RCC 7860 (cell line): Measurements from ENCODE around the gene SPACA5B.
"Not testable (repeated sequence)": the region's sequence is repeated elsewhere in the genome, so short reads cannot be mapped to it uniquely, and the experiment has no call there.

Source experiments
- DNase-seq: peaks from one replicate; pipeline ENCODE4 v3.0.0-alpha.2; 2015; ENCODE audit warnings: low spot score
- FAIRE-seq: peaks from 2 replicates; lab custom pipeline; 2012; peaks lifted over from hg19 to GRCh38; lab: Jason Lieb, UNC

SPACA5B gene

DNA sequence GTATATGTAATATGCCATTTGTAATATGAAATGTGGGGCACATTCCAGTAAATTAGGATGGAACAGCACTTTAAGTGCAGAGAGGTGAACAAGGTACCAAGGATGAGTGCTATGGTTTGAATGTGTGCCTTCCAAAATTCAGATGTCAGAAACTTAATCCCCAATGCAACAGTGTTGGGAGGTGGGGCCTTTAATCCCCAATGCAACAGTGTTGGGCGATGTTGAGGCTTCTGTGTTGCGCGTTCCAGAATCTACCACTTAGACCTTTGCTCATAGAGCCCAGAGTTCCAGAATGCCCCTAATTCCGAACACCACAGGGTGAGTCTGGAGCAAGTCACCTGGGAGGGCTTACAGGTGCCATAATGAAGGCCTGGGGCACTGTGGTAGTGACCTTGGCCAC, at the start of gene SPACA5B:
SPACA5B (plus strand) TSS at position 301 of the 400 bp plus-strand sequence; CDS start at position 363, 62 bp downstream.
- DNase-seq, FAIRE-seq: not testable (repeated sequence)

DNA sequence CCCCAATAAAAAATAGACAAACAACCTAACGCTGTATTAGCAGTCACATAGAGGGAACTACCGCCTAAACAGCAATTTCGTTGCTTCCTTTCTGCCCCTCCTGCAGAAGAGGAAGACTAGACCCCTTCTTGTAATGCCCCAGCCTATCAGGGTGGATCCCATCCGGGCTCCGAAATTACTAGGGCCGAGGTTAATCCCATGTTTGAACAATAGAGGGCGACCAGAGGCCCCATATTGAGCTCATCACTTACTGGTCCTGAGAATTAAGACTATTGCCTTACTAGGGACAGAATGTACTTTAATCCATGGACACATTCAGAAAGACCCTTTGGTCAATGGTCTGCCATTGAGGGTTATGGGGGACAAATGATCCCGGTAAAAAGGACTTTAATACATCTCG, 47.2 kb upstream of the SPACA5B start:
- FAIRE-seq = peak; percentile 62
- DNase-seq = peak; percentile 21

DNA sequence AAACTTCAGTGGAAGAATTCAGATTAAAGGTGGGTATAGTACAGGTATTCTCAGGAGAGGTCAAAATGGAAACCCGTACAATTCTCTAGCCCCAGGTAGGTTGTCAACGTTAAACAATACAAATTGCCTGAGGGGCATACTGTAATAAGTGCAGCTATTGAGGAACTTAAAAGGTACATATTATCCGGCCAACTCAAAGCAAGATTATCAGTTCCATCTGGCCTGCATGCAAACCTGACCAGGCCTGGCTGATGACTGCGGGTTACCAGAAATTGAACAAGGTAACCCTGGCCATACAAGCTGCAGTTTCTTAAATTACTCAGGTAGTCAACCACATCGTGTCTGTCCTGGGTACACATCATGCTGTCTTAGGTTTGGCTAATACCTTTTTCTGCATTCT, 46.7 kb upstream of the SPACA5B start:
- DNase-seq = no peak
- FAIRE-seq = no peak

DNA sequence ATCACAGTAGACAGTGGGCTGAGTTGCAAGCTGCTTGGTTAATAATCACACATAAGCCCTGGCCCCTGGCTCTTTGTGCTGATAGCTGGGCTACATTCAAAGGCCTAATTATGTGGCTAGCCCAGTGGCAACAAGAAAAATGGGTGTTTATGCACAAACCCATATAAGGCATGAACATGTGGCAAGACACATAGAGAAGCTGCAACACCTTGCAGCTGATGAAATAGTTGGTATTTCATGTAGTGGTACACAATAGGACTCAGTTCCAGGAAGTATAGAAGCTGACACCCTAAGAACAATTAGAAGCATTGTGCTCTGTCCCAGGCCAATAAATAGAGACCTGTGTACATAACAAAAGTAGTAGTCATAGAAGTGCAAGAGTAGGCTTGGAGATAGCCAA, 44.3 kb upstream of the SPACA5B start:
- DNase-seq (no peak), FAIRE-seq (no peak)

DNA sequence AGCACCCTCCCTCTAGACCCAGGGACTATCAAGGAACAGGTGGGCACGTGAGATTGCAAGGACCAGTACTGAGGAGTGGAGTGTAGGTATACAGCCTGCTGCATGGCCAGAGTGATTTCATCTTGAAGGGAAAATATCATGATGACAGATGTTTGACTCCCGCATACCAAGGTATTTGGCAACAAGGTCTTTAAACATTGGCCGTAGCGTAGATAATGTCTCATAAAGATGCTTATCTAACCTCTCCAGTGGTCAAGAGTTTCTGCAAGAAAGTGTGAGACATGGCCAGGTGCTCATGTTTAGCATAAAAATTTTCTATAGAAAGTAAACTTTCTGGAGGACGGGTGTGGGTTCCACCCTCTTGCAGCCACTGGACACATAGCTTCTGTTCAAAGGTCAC, 40.3 kb upstream of the SPACA5B start:
- FAIRE-seq (no peak), DNase-seq (no peak)

DNA sequence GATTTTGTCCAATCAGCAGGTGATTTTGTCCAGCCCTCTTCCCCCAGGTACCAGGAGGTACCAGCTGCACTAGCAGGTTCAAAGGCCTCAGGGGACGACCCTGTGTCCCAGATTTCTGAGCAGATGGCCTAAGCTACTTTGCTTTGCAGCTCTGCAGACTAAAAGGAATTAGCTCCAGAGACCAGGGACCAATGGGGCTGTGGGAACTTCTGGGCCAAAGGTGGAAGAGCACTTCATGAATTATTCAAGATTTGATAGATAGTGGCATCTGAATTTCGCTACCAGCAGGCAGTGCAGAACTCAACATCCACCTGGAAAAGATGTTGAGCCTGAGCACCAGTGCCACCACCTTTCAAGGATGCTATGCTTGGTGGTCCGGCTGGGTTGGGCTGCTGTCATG, 37.9 kb upstream of the SPACA5B start:
- not testable (repeated sequence) for FAIRE-seq, DNase-seq

DNA sequence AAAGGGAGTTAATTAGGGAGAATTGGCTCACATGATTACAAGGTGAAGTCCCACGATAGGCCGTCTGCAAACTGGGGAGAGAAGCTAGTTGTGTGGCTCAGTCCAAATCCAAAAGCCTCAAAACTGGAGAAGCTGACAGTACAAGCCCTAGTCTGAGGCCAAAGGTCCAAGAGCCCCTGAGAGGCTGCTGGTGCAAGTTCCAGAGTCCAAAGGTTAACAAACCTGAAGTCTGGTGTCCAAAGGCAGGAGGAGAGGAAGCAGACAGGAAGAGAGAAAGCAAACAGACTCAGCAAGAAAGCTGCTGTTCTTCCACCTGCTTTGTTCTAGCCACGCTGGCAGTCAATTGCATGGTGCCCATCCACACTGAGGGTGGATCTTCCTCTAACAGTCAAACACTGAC, 29.0 kb upstream of the SPACA5B start:
- no peak for DNase-seq
- no peak for FAIRE-seq

DNA sequence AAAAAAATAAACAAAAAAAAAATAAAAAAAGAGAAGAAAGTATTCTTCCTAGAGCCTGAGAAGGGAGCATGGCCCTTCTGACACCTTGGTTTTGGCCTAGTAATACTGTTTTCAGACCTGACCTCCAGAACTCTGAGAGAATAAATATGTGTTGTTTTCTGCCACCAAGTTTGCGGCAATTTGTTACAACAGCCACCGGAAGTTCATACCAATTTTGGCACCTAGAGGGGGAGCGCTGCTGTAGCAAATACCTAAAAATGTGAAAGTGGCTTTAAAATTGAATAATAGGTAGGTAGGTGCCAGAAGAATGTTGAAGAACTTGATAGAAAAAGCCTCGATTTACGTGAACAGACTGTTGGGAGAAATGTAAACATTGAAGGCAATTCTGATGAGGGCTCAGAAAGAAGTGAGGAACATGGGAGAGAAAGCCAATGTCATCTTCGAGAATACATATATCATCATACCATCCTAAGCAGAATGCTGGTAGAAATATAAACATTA, 27.5 kb upstream of the SPACA5B start:
- FAIRE-seq = no peak
- no peak for DNase-seq

DNA sequence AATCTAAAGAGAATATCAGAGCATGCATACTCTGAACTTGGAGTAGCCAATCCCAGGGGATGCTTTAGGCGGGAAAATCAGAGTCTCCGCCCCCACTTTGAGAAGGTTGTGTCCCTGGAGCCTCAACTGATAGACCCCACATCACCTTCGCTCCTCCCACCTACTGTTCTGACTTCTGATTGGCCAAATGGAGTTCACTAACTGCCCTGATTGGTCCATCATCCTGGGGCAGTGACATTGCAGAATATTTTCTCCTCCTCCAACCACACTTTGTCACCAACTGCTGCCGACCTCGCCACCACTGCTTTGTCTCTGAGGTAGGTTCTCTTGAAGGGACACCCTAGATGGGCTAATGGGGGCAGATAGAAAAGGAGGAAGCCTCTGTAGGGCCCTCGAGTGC, 22.7 kb upstream of the SPACA5B start:
- DNase-seq = no peak
- FAIRE-seq = no peak

DNA sequence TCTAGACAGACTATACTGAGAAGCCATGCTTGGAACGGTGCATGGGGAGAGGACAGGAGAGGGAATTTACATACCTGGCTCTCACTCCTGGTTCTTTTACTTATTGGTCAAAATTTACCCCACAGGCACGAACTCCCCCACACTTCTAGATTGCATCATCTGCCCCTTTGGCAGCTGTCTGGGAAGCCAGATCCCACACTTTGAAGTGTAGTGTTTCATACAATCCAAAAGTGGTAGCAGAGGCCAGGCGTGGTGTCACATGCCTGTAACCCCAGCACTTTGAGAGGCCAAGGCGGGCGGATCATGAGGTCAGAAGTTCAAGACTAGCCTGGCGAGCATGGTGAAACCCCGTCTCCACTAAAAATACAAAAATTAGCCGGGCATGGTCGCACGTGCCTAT, 5.1 kb upstream of the SPACA5B start:
- FAIRE-seq, DNase-seq: not testable (repeated sequence)

DNA sequence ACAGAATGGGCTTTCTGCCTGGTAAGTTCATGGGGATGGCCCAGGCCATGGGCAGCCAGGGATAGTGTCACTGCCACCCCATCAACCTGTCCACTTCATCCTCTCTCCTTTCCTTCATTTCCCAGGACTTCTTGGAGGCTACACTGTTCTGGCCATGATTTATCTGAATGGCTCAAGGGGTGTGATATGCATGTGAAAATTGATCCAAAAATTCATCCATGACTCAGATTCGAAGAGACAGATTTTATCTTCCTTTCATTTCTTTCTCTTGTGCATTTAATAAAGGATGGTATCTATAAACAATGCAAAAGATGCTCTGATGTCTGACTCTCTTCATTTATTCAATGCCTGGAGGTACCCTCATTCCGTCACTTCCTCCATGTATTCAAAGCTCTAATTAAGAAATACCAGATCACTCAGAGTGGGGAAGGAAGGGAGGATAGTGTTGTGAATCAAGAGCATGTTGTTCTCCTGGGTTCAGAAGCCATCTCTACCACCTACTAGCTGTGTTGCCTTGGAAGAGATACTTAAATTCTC, 1.9 kb downstream of the SPACA5B start:
- not testable (repeated sequence) for DNase-seq, FAIRE-seq

DNA sequence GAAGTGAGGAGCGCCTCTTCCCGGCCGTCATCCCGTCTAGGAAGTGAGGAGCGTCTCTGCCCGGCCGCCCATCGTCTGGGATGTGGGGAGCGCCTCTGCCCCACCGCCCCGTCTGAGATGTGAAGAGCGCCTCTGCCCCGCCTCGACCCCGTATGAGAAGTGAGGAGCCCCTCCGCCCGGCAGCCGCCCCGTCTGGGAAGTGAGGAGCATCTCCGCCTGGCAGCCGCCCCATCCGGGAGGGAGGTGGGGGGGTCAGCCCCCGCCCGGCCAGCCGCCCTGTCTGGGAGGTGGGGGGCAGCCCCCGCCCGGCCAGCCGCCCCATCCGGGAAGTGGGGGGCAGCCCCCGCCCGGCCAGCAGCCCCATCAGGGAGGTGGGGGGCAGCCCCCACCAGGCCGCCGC, 8.7 kb downstream of the SPACA5B start:
- not testable (repeated sequence) for FAIRE-seq, DNase-seq

DNA sequence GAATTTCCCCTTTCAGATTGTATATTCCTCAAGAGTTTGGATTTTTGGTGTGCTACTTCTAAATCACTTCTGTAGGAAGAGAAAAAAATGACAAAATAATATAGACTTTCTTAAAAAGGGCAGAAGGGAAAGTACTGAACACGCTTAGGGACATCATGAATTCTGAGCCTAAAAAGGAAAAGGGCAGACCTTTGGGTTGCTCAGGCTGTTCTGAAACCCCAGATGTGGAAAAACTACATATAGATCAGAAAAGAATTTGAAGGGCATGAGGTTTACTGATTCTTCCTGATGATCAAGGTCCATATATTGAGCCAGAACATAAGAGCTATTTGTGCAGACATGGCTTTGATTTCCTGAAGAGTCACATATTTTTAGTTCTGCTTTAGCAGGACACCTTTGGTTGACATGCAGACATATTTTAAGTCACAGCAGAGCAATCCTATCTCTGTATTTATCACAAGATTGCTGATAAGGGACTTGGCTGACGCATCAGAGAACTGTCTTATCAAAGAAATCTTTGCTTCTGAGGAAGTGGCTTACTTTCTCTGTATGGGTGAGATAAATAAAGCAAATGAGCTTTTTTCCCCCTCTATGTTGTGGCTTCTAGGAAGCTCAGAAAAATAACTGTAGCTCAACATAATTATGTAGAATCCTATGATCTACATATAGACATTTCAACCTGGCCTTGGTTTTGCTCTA, 11.5 kb downstream of the SPACA5B start:
- DNase-seq, FAIRE-seq: not testable (repeated sequence)

DNA sequence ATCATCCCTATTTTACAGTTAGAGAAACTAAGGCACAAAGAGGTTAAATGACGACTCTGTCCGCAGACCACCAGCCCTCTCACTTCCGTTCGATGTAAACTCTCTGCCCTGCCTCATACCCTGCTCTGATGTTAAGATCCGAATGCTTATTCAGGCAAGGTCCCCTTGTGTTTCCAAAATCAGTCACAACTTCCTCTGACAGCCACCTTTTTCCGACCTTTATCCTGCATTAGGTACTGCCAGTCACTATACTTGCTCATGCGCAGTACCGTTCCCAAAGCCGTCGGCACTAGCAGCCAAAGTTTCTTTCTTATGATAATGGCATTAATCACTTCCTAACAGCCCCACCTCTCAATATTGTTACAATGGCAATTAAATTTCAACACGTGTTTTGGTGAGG, 12.3 kb downstream of the SPACA5B start:
- not testable (repeated sequence) for FAIRE-seq, DNase-seq

DNA sequence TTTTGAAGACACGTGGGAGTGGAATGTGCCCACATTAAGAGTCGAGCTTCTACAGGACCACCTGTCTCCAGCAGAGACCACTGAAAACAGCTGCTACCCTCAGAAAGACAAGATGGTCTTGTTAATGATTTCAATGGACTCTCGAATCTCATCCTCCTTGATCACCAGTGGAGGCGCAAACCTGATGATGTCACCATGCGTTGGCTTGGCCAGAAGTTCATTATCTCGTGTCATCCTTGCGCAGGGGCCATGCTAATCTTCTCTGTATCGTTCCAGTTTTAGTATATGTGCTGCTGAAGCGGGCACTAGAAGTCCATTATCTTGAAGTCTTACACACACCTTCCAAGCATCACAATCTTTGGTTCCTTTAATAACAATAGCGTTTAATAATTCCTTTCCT, 23.3 kb downstream of the SPACA5B start:
- DNase-seq (no peak), FAIRE-seq (no peak)

DNA sequence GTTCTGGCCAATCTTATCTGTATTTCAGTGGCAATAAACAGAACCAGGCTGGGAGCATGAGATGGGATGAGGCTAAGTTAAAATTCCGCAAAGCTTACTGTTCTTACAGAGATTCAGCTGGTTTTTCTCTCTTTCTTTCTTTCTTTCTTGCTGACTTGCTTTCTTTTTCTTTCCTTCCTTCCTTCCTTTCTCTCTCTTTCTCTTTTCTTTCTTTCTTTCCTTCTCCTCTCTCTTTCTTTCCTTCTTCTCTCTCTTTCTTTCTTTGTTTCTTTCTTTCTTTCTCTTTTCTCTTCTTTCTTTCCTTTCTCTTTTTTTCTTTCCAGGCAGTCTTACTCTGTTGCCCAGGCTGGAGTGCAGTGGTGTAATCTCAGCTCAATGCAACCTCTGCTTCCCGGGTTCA, 24.4 kb downstream of the SPACA5B start:
- no peak for FAIRE-seq

DNA sequence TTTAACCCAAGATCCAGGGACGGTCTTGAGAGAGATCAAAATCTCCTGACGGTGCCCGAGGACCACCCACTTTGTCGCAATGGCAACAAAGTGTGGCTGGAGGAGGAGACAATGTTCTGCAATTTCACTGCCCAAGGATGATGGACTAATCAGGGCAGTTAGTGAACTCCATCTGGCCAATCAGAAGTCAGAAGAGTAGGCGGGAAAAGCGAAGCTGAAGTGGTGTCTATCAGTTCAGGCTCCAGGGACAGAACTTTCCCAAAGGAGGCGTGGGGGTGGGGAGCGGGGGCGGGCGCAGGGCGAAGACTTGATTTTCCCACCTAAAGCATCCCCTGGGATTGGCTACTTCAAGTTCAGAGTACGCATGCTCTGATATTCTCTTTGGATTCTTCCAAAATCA, 25.6 kb downstream of the SPACA5B start:
- FAIRE-seq = no peak

More for the DNA sequence above, 24.4 kb downstream of the SPACA5B start:
- DNase-seq = no peak

DNA sequence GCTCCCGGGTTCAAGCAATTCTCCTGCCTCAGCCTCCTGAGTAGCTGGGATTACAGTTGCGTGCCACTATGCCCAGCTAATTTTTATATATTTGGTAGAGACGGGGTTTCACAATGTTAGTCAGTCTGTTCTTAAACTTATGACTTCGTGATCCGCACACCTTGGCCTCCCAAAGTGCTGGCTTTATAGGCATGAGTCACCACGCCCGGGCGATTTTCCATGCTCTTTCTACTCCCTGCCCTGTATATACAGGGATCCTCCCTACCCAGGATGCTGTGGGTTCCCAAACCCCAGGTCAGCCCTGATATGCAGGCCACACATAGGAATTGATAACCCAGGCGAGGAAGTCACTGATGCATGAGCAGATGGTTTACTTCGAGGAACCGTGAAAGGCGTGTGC, 34.8 kb downstream of the SPACA5B start:
- peak; percentile 94 for FAIRE-seq
- peak; percentile 72 for DNase-seq

More for the DNA sequence above, 25.6 kb downstream of the SPACA5B start:
- DNase-seq = no peak

DNA sequence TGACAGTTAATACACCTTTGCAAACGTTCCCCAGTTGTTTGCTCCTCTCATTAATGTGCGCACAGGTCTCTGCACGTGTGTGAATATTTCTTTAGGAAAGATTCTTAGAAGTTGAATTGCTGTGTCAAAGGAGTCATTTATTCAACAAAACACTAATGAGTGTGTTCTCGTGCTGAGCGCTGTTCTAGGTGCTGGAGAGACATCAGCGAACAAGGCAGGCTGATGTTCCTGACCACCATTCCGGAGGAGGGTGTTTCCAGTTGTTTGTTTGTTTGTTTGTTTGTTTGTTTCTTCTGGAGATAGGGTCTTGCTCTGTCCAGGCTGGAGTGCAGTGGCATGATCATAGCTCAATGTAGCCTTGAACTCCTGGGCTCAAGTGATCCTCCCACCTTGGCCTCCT, 35.9 kb downstream of the SPACA5B start:
- not testable (repeated sequence) for FAIRE-seq, DNase-seq

DNA sequence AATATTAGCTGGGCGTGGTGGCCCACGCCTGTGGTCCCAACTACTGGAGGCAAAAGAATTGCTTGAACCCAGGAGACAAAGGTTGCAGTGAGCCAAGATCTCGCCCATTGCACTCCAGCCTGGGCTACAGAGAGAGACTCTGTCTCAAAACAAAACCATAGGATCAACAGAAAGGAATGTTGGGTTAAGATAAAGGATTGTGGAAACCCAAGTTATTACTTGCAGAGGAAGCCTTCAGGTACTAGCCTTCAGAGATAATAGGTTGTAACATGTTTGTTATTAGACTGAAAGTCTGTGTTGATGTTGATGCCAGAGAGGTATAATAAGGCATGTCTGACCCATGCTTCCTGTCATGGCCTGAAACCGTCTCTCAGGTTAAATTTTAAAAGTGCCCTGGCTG, 49.3 kb downstream of the SPACA5B start:
- DNase-seq (no peak), FAIRE-seq (no peak)

DNA sequence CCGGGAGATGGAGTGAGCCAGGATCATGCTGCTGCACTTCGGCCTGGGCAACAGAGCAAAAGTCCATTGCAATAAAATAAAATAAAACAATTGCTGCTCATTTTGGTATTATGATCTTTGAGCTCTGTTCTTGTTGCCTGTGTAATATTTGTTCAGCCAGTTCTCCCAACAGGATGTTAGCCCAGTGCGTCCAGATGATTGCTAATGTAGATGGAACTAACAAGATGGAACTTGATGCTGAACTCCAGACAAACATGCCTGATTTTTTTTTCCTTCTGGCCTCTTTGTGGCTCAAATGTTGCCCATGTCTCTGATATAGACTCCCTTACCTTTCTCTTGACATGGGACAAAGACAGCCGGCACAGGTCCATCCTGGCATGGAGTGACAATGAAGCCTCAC, 50.4 kb downstream of the SPACA5B start:
- no peak for DNase-seq
- no peak for FAIRE-seq

DNA sequence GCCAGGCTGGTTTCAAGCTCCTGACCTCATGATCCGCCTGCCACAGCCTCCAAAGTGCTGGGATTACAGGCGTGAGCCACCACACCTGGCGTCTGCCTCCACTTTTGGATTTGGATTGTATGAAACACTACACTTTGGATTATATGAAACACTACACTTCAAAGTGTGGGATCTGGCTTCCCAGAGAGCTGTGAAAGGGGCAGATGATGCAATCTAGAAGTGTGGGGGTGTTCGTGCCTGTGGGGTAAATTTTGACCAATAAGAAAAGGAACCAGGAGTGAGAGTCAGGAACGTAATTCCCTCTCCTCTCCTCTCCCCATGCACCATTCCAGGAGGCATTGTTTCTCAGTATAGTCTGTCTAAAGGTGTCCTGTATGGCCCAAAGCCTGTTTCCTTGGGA, 51.5 kb downstream of the SPACA5B start:
- DNase-seq, FAIRE-seq: not testable (repeated sequence)
